ENCODE results near the gene COL4A1. TPM values are rescaled to one million over a fixed set of nuclear protein-coding genes. Genes with fewer than 3 reads are reported as not detected.
"Not testable (repeated sequence)": the region's sequence is repeated elsewhere in the genome, so short reads cannot be mapped to it uniquely, and the experiment has no call there.

Gene COL4A1
- total RNA-seq, 1 experiment from 2014 or later: 99.9 TPM

DNA sequence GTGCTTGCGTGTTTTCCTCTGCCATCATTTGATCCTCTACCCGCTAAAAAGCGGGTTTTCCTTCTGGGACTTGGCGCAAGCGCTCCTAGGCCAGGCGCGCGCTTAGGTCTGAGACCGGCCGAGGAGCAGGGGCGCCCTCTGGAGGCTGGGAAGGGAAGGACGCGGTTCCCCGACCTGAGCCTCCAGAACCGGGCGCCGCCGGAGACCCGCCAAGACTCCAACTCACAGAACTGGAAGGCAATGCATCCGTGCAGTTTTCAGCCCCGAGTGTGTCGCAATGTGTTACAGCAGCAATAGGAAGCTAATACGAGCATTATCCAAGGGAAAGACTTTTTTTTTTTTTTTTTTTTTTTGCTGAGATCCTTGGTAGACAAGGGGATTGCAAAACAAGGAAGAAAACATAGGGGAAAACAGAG, 190.9 kb downstream of the COL4A1 start:
- no peak for DNase-seq (ENCODE audit: low read depth)

DNA sequence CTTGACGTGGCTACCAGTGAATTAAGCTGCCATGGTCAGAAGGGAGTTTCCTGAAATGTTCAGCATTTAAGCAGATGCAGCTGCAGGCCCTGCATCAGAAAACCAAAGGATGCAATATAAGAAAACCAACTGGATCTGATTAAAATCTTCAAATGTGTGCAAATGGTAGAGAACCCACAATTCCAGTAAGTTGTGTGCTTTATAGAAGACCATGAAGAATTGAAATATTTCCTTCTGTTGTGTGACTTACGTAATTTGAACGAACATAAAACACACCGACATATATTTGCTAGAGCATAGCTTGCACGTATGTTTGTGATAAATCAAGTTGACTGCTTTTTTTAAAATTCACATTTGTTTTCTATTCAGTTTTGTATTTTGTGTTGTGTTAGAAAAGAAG, 191.4 kb downstream of the COL4A1 start:
- DNase-seq (ENCODE audit: low read depth): no peak

DNA sequence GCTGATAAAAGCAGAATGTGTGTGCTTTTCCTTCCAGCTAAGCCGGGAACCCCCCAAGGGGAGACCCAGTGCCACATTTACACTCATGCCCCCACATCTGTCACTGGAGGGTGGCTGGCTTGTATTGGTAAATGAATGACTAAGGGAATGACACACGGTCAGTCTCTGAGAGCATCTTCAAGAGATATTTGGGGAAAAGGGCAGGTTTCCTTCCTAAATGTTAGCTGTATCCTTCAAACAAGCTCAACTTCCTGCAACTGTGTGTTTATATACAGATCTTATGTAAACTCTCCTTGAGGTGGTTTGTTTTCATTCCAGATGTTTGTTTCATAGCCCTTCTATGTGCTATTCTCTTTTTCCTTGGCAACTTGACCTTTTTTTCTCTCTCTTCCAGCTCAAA, 192.6 kb downstream of the COL4A1 start:
- peak; percentile 41 for DNase-seq (ENCODE audit: low read depth)

DNA sequence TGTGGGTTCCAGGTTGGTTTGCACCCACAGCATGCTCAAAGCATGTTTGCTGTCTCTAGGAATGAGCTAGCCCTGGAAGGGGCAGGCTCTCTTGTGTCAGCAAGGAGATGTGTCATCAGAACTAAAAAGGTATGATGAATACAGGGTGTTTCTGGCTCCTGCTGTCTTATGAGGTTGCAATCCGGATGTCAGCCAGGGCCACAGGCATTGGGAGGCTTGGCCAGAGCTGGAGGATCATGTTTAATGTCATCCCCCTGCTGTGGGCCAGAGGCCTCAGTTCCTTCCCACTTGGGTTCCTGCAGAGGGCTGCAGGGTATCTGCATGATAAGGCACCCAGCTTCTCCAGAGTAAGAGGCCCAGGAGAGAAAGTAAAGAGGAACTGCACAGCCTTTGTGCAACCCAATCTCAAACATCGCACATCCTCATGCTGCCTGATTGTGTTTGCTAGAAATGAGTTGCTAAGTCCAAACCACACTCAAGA, 193.6 kb downstream of the COL4A1 start:
- DNase-seq (ENCODE audit: low read depth): peak; percentile 81

DNA sequence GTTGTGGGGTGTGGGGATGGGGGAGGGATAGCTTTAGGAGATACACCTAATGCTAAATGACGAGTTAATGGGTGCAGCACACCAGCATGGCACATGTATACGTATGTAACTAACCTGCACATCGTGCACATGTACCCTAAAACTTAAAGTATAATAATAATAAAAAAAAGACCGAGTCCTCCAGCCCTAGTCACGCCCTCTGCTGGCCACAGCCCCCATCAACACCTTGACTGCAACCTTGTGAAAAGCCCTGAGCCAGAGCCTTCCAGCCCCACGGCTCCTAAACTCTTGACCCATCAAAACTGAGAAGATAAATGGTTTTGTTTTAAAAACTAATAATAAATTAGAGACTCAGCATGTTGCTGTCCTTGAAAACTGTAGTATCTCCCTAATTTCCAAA, 194.6 kb downstream of the COL4A1 start:
- not testable (repeated sequence) for DNase-seq (ENCODE audit: low read depth)

DNA sequence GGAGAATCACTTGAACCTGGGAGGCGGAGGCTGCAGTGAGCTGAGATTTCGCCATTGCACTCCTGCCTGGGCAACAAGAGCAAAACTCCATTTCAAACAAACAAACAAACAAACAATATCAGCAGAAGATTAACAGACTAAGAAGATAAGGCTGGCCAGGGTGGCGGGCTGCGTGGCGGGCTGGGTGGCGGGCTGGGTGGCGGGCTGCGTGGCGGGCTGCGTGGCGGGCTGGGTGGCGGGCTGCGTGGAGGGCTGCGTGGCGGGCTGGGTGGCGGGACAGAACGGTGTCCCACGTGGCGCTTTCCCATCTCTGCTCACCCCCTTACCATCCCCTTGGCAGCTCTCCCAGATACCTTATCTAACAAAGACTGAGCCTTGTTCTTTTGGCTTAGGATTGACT, 196.2 kb downstream of the COL4A1 start:
- DNase-seq (ENCODE audit: low read depth): no peak

DNA sequence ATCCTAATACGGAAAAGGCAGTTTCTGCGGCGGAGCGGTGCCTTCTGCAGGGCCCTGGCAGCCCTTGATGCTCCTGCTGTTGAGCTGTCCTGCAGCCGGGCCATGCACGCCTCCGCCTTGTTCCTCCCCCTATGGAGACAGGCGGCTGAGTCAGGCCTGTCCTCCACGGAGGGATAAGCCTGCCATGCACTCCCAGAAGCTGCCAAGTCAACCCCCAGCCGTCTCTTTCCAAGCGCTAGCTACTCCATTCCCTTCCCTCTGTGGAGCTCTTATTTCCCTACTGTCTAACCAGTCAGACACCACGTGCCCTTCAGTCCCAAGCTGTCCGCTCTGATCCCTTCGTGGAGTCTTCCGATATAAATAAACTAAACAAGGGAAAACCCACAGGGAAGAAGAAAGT, 197.0 kb downstream of the COL4A1 start:
- DNase-seq (ENCODE audit: low read depth): peak; percentile 85

DNA sequence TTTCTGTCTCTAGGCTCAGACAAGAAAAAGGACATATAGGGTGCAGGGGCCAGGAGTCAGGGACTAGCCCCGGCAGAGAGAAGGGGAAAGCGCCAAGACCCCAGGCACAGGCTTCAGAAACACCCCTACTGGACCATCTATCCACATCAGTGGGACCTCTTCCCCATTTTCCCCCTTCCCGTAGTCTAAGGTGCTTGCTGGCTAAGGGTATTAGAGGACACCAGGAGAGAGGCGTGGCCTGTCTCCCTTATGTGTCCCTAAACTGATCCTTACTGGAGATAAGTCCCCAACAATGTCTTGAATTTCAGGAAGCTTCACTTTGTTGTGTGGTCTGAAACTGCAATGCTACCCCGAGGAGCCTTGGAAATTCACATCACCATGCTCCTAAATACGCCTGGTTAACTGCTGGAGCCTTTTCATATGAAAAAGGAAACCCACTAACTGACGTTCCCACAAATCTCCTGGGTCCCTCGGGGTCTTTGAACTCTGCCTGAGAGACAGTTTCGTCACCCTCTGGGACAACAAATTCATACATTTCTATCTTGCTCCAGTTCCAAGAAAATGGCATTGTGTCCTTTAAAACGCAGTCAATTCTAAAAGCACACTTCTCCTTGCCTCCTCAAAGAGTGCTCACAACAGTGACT, 197.7 kb downstream of the COL4A1 start:
- no peak for DNase-seq (ENCODE audit: low read depth)

DNA sequence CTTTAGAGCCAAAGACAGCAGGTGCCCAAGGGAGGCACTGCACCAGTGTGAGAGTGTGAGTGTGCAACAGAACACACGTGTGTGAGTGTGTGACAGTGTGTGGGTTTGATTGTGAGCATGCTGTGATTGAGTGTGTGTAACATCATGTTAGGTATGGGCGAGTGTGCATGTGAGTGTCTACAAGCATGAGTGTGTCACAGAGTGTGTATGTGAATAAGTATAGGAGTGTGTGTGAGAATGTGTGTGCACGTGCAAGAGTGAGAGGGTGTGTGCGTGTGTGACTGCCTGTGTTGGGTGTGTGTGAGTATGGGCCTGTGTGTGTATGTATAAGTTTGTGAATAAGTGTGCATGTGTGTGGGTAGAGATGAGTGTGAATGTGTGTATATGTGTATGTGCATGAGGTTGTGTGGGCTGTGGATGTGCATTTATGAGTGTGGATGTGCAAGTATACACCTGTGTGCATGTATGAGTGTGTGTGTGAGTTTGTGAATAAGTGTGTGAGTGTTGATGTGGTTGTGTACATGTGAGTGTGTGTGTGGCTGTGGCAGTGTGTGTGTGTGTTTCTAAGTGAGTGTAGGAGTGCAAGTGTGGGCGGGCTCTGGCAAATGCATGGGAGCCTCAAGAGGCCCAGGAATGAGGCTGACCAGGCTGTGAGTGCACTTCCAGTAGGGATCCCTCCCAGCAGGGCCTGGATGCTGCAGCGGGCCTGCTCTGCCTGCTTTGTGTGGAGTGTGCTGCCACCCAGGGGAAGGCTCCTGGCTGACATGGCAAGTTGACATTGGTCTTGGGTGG, 198.4 kb downstream of the COL4A1 start:
- DNase-seq (ENCODE audit: low read depth): peak; percentile 80

DNA sequence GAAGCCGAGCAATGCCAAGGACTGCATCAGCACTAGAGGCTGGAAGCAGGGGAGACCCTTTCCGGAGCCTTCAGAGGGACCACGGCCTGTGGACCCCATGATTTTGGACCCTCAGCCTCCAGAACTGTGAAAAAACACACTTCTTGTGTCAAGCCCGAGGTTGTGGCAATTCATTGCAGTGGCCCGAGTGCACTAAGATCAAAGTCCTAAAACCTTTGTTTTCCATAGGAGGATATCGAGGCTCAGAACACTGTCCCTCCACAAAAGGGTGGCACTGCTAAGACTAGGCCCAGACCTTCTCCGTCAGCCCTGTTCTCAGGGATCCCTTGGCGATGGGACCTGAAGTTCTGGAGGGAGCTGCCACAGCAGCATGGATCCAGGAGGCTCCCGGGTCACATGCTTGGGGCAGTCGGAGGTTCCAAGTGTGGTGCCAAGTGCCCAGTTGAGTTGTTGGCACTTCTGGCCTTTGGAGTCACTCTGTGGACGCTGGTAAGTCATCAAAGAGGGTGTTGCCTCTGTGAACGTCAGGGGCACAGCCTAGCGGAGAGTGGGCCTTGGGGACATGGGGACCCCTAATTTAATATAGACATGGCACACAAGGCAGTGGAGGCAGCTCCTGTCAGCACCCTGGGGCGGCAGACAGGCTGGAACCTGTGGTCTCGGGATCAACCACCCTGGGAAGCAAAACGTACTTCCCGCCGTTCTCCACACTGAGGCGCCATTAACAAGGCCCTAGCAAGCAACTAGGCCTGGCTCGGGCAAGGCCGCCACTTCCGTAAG, 199.2 kb downstream of the COL4A1 start:
- DNase-seq (ENCODE audit: low read depth): no peak

DNA sequence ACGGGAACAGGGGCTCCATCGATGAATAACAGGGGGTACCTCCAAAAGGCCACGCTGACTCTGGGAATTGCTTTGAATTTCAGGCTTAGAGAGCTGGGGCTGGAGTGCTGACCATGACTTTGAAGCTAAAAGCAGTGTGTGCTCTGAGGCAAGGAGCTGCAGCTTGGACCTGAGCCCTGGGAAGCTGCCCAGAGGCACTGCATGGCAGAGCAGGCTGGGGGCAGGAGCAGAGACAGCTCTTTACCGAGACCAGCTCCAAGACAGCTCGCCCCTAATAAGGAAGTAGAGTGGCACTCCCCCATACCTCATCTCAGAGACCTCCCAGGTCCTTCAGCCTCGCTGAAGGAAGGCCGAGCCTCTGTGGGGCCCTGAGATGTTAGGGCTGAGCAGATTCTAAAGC, 200.2 kb downstream of the COL4A1 start:
- no peak for DNase-seq (ENCODE audit: low read depth)

DNA sequence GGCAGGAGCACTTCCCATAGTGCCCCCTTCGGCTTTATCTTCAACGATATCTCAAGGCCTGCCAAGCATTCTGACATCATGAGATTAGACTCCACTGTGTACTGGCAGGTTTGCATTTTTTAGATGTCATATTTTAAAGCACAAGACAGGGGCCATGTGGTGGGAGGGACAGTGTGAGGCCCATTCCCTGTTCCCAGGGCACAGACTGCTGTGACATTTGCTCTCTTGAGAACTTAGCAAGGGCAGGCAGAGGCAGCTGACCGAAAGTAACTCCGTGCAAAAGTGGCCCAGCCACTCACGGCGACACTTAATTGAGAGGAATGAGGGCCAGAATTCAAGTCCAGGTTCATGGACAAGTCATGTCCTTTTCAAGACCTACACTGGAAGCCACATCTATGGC, 201.8 kb downstream of the COL4A1 start:
- DNase-seq (ENCODE audit: low read depth): no peak

DNA sequence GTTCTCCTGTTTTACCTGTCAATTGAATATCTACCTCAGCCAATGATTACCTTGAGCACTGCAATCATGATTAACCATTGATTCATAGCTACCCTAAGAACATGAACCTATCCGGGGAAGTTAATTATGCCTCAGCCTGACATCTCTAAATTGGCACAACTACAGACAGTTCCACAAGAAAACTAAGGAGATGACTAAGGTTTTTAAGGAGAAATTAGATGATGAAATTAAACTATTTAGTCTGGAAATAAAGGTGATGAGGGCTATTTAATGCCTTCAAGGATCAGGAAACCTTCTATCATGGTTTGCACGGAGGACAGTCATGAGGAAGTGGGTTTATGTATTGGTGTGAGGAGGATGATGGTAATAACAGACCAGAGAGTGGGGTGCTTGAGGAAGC, 203.4 kb downstream of the COL4A1 start:
- no peak for DNase-seq (ENCODE audit: low read depth)

DNA sequence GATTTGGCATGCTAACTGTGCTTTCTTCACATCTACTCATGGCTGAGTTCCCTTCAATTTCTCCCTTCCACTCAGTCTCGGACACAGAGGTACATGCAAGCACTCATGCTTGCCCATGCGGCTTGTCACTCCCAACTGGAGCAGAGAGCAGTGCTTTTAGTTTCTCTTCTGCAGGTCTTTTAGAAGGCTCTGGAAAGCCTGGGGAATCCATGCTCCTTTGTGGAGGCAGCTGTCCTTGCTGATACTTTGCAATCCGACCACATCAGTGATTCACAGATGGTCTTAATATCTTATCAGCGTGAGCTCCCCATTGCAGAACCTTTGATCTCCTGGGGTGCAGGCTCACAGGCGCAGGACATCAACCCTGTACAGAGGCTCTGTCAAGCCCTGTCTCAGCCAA, 203.9 kb downstream of the COL4A1 start:
- DNase-seq (ENCODE audit: low read depth): no peak

DNA sequence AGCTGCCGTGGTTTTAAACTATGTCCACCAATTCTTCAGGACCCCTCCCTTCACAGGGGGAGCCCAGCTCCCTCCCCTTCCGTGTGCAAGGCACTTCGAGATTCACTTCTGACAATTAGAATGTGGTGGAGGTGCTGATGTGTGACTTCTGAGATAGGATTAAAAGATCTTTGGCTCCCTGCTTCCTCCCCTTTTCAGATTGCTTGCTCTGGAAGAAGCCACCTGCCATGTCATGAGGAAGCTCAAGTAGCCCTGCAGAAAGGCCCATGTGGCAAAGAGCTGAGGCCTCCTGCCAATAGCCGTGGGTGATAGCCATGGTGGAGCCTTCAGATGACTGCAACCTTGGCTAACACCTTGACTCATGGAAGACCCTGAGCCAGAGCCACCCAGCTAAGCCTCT, 204.9 kb downstream of the COL4A1 start:
- DNase-seq (ENCODE audit: low read depth): no peak

DNA sequence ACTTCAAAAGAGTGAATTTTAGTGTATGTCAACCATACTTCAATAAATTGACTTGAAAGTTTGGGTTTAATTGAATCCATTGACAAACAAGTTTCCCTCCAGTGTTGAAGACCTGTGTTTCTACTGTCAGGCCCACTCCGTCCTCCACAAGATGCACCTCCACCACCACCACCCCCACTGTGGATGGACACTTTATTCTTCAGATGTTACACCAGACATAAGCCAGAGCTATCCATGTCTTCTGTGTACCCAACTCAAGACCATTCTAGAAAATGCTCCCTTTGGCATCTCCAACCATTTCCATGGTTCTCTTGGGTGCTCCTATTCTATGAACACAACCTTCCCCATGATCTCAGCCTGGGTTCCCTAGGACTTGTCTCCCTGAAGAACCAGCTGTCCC, 207.0 kb downstream of the COL4A1 start:
- DNase-seq (ENCODE audit: low read depth): no peak

Other genes with a start within 250 kb of the COL4A1 start
- gene COL4A2, start 127 bp upstream of the COL4A1 start, total RNA-seq (2014; rRNA removed; shearing (Covaris generic)): 110 and 205 TPM in 2 replicates